Astrocyte (in vitro differentiated cells and primary cell): ENCODE measurements around the gene FAM234B. TPM values are rescaled to one million over a fixed set of nuclear protein-coding genes. Genes with fewer than 3 reads are reported as not detected.

Experiments used
- DNase-seq: peaks from one replicate; pipeline ENCODE4 v3.0.0-alpha.2; 2010; ENCODE audit warnings: low read depth
- FAIRE-seq: peaks from 2 replicates; lab custom pipeline; 2011; peaks lifted over from hg19 to GRCh38; lab: Jason Lieb, UNC
- H2AFZ ChIP-seq: 2 replicates; pipeline ENCODE4 v1.6.0; 2012; ENCODE audit warnings: low read depth, low read length, inconsistent platforms
- H3K27ac ChIP-seq: 2 replicates; pipeline ENCODE4 v1.5.1; 2011; ENCODE audit warnings: low read depth, low read length, inconsistent platforms
- H3K27me3 ChIP-seq: 2 replicates; pipeline ENCODE4 v1.6.0; 2011; ENCODE audit warnings: low read length, inconsistent platforms; ENCODE audit not compliant: insufficient read depth
- H3K36me3 ChIP-seq: 2 replicates; pipeline ENCODE4 v1.5.1; 2011; ENCODE audit warnings: low read length, inconsistent platforms; ENCODE audit not compliant: insufficient read depth
- H3K4me1 ChIP-seq: 2 replicates; pipeline ENCODE4 v1.5.1; 2011; ENCODE audit warnings: low read length, inconsistent platforms; ENCODE audit not compliant: insufficient read depth
- H3K4me2 ChIP-seq: 2 replicates; pipeline ENCODE4 v1.6.0; 2012; ENCODE audit warnings: low read length, inconsistent platforms
- H3K4me3 ChIP-seq: 2 replicates; pipeline ENCODE4 v1.5.1; 2011; ENCODE audit warnings: low read depth, mild to moderate bottlenecking, low read length, inconsistent platforms; ENCODE audit not compliant: insufficient read depth
- H3K79me2 ChIP-seq: 2 replicates; pipeline ENCODE4 v1.6.0; 2012; ENCODE audit warnings: mild to moderate bottlenecking, low read length, inconsistent platforms; ENCODE audit not compliant: insufficient read depth
- H3K9ac ChIP-seq: 2 replicates; pipeline ENCODE4 v1.6.0; 2012; ENCODE audit warnings: mild to moderate bottlenecking, low read length, inconsistent platforms
- H3K9me3 ChIP-seq: 2 replicates; pipeline ENCODE4 v1.5.1; 2012; ENCODE audit warnings: low read depth, mild to moderate bottlenecking, low read length, inconsistent platforms; ENCODE audit not compliant: insufficient read depth
- H4K20me1 ChIP-seq: 2 replicates; pipeline ENCODE4 v1.6.0; 2012; ENCODE audit warnings: low read length, inconsistent platforms; ENCODE audit not compliant: insufficient read depth
- H3K27ac Mint-ChIP-seq: one replicate; pipeline ENCODE4 v1.8.0; 2021; ENCODE audit warnings: mild to moderate bottlenecking, mixed read lengths; ENCODE audit not compliant: unreplicated experiment
- H3K27me3 Mint-ChIP-seq: one replicate; pipeline ENCODE4 v1.8.0; 2021; ENCODE audit warnings: low read depth, mixed read lengths; ENCODE audit not compliant: unreplicated experiment
- H3K36me3 Mint-ChIP-seq: one replicate; pipeline ENCODE4 v1.8.0; 2021; ENCODE audit warnings: low read depth, mixed read lengths; ENCODE audit not compliant: unreplicated experiment
- H3K4me1 Mint-ChIP-seq: one replicate; pipeline ENCODE4 v1.8.0; 2021; ENCODE audit warnings: low read depth, mixed read lengths; ENCODE audit not compliant: unreplicated experiment
- H3K4me3 Mint-ChIP-seq: one replicate; pipeline ENCODE4 v1.8.0; 2021; ENCODE audit warnings: mild to moderate bottlenecking, moderate library complexity, mixed read lengths; ENCODE audit not compliant: unreplicated experiment
- H3K9me3 Mint-ChIP-seq: one replicate; pipeline ENCODE4 v1.8.0; 2021; ENCODE audit warnings: mild to moderate bottlenecking, mixed read lengths; ENCODE audit not compliant: unreplicated experiment
- EZH2 ChIP-seq: IDR thresholded peaks from 2 replicates; pipeline ENCODE4 v1.6.1; 2012; ENCODE audit warnings: mild to moderate bottlenecking, low read length, inconsistent platforms; ENCODE audit not compliant: insufficient read depth
- total RNA-seq: library from RNA; stranded (reverse); gene quantifications from 2 replicates; pipeline ENCODE4 v1.2.1, GENCODE V29; 2021
- TF ChIP-seq, protein P1 (sequence below): IDR thresholded peaks from 2 replicates; pipeline ENCODE4 v1.5.1; 2011; ENCODE audit warnings: low read depth, mild to moderate bottlenecking, inconsistent platforms, low read length, moderate library complexity; ENCODE audit not compliant: insufficient read depth

Gene FAM234B
- total RNA-seq, 1 donor from 2014 or later, result 6.2 TPM

DNA sequence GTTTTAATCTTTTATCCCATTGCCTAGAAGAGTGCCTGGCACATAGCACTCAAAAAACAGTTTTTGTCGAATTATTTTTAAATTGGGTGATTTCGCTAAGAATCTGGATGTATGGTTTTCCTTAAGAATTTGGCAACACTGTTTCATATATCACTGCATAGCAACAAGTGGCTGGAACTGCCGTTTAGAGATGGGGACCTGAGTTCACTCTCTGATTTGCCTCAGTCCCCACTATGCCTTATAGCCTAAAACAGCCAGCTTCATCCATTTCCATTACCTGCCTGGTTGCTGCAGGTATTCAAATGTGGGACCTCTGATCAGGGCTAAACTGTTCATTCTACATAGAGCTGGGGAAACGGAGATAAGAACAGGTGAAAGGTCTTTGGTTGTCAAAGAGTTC, 45.9 kb upstream of the FAM234B start:
- no peak for TF ChIP-seq EZH2
- TF ChIP-seq, protein P1, sequence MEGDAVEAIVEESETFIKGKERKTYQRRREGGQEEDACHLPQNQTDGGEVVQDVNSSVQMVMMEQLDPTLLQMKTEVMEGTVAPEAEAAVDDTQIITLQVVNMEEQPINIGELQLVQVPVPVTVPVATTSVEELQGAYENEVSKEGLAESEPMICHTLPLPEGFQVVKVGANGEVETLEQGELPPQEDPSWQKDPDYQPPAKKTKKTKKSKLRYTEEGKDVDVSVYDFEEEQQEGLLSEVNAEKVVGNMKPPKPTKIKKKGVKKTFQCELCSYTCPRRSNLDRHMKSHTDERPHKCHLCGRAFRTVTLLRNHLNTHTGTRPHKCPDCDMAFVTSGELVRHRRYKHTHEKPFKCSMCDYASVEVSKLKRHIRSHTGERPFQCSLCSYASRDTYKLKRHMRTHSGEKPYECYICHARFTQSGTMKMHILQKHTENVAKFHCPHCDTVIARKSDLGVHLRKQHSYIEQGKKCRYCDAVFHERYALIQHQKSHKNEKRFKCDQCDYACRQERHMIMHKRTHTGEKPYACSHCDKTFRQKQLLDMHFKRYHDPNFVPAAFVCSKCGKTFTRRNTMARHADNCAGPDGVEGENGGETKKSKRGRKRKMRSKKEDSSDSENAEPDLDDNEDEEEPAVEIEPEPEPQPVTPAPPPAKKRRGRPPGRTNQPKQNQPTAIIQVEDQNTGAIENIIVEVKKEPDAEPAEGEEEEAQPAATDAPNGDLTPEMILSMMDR, result no peak
- Histone ChIP-seq H4K20me1 (peaks cover 5% of the 10 kb centered on the region), H3K9me3 (no peaks in the 10 kb centered on the region), H3K4me2 (peak overlapping the region; percentile 98), H3K4me1 (peaks cover 20% of the 10 kb centered on the region), H3K9ac (no peak overlapping the region), H3K79me2 (peaks cover 24% of the 10 kb centered on the region), H3K27me3 (no peaks in the 10 kb centered on the region), H3K4me3 (no peak overlapping the region), H3K36me3 (no peaks in the 10 kb centered on the region), H3K27ac (no peak overlapping the region), H2AFZ (no peak overlapping the region)
- Mint-ChIP-seq H3K4me3 (no peak overlapping the region), H3K27me3 (no peaks in the 10 kb centered on the region), H3K36me3 (no peaks in the 10 kb centered on the region), H3K9me3 (no peaks in the 10 kb centered on the region), H3K4me1 (peaks cover 8% of the 10 kb centered on the region), H3K27ac (no peak overlapping the region)
- FAIRE-seq (no peak), DNase-seq (no peak)

DNA sequence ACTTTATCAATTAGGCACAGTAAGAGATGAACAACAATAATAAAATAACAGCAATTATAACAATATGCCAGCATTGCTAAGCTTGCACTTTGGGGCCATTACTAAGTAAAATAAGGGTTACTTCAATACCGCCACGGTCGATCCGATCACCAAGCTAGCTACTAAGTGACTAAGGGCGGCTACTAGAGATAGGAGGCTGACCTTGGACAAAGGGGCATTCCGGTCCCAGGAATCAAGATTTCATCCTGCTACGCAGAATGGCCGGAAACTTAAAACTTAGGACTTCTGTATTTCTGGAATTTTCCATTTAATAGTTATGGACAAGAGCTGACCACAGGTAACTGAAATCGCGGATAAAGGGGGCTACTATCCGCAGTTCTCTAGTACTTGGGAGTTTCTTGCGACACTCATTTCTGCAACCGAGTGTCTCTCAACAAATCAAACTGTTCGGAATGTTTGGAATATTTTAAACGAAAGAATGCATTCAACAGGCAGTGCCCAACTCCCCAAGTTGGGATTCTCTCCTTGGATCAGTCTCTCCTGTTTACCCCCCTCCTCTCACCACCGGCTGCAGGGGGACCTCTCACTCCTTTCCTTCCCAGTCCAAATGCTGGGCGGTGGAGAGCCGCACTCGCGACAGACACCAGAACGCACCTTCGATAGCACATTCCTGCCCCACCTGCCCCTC, 44.8 kb upstream of the FAM234B start:
- H3K4me3 ChIP-seq, result peak overlapping the region; percentile 88
- H3K4me3 Mint-ChIP-seq, result peak overlapping the region; percentile 97
- H3K9me3 Mint-ChIP-seq, result no peaks in the 10 kb centered on the region
- FAIRE-seq (peak; percentile 56), DNase-seq (peak; percentile 9)
- H3K4me1 Mint-ChIP-seq, result peaks cover 8% of the 10 kb centered on the region
- H3K4me2 ChIP-seq, result peak overlapping the region; percentile 98
- no peaks in the 10 kb centered on the region for H3K36me3 Mint-ChIP-seq
- H3K9me3 ChIP-seq, result no peaks in the 10 kb centered on the region
- peaks cover 20% of the 10 kb centered on the region for H3K4me1 ChIP-seq
- H3K9ac ChIP-seq, result peak overlapping the region; percentile 87
- peaks cover 5% of the 10 kb centered on the region for H4K20me1 ChIP-seq
- H3K36me3 ChIP-seq, result no peaks in the 10 kb centered on the region
- peak overlapping the region; percentile 95 for H2AFZ ChIP-seq
- H3K27me3 ChIP-seq, result no peaks in the 10 kb centered on the region
- no peaks in the 10 kb centered on the region for H3K27me3 Mint-ChIP-seq
- H3K79me2 ChIP-seq, result peaks cover 23% of the 10 kb centered on the region
- H3K27ac Mint-ChIP-seq, result peak overlapping the region; percentile 91
- peak overlapping the region; percentile 49 for H3K27ac ChIP-seq
- no peak for TF ChIP-seq EZH2
- TF ChIP-seq, protein P1, result no peak
